CD4-positive, alpha-beta T cell (primary cell): ENCODE data around the gene MAN1C1. TPM values are rescaled to one million over a fixed set of nuclear protein-coding genes. Genes with fewer than 3 reads are reported as not detected.

Experiments used
- ATAC-seq: fragments of 200-7000 bp; cut with Tn5 transposase; one replicate; pipeline ENCODE4 v1.10.0; 2022; ENCODE audit warnings: mild to moderate bottlenecking; ENCODE audit not compliant: poor library complexity
- CTCF ChIA-PET: fragments of 350-600 bp; sonication (Branson Sonifier 250); formaldehyde crosslinking; loops from one replicate; lab custom pipeline; 2021; ENCODE audit warnings: antibody characterized with exemption, inconsistent platforms; lab: Charles Lee
- POLR2A ChIA-PET: fragments of 350-600 bp; sonication (Branson Sonifier 250); formaldehyde crosslinking; loops from one replicate; lab custom pipeline; 2021; ENCODE audit warnings: antibody characterized with exemption, inconsistent platforms; lab: Charles Lee
- DNase-seq, 14 experiments: peaks; one replicate each; pipeline ENCODE4 v3.0.0-alpha.2; 2013 to 2020; ENCODE audit warnings: mixed read lengths in 2 of 14
- H3K27ac ChIP-seq, 2 donors: one replicate each; pipeline versions ENCODE4 v1.5.1 to v1.7.0; 2013; ENCODE audit warnings: low read length in 2 of 2, low read depth in 1 of 2, mild to moderate bottlenecking in 1 of 2
- H3K27me3 ChIP-seq, 2 experiments: 1 replicate in 1 of 2; 2 replicates in 1 of 2; pipeline versions ENCODE4 v1.6.1 to v1.7.0; 2013; ENCODE audit warnings: low read length in 2 of 2, control low read depth in 1 of 2, mild to moderate bottlenecking in 1 of 2, moderate library complexity in 1 of 2; ENCODE audit not compliant: insufficient read depth in 2 of 2, control insufficient read depth in 1 of 2
- H3K36me3 ChIP-seq: one replicate; pipeline ENCODE4 v1.6.1; 2013; ENCODE audit warnings: low read length, control low read depth; ENCODE audit not compliant: insufficient read depth
- H3K4me1 ChIP-seq: one replicate; pipeline ENCODE4 v1.6.1; 2013; ENCODE audit warnings: low read length, control low read depth; ENCODE audit not compliant: insufficient read depth
- H3K4me3 ChIP-seq: one replicate; pipeline ENCODE4 v1.5.1; 2013; ENCODE audit warnings: mild to moderate bottlenecking, low read length, moderate library complexity
- H3K9me3 ChIP-seq, 2 experiments: 1 replicate in 1 of 2; 2 replicates in 1 of 2; pipeline versions ENCODE4 v1.6.1 to v1.7.0; 2013; ENCODE audit warnings: low read length in 2 of 2, mild to moderate bottlenecking in 2 of 2, control low read depth in 1 of 2, moderate library complexity in 1 of 2; ENCODE audit not compliant: control insufficient read depth in 1 of 2, insufficient read depth in 1 of 2
- H3K27ac Mint-ChIP-seq: one replicate; pipeline ENCODE4 v1.8.0; 2020; ENCODE audit warnings: mixed read lengths
- H3K27me3 Mint-ChIP-seq: one replicate; pipeline ENCODE4 v1.8.0; 2021; ENCODE audit warnings: mixed read lengths
- H3K36me3 Mint-ChIP-seq: one replicate; pipeline ENCODE4 v1.8.0; 2021; ENCODE audit warnings: low read depth, mixed read lengths
- H3K4me1 Mint-ChIP-seq: one replicate; pipeline ENCODE4 v1.8.0; 2021; ENCODE audit warnings: low read depth, mixed read lengths
- H3K4me3 Mint-ChIP-seq: one replicate; pipeline ENCODE4 v1.8.0; 2020; ENCODE audit warnings: mild to moderate bottlenecking, mixed read lengths
- H3K9me3 Mint-ChIP-seq: one replicate; pipeline ENCODE4 v1.8.0; 2020; ENCODE audit warnings: mixed read lengths
- CTCF ChIP-seq: fragments of 200-600 bp; IDR thresholded peaks from one replicate; pipeline ENCODE4 v1.8.0; 2022; ENCODE audit warnings: antibody characterized with exemption, mild to moderate bottlenecking
- intact Hi-C, 2 experiments: fragments of 100-400 bp; cut with DNase I in 1 of 2; cut with micrococcal nuclease in 1 of 2; formaldehyde crosslinking; loops; one replicate each; pipeline versions ENCODE4 v1.15.1 to v1.9.0; 2023 to 2025; cut with DNase I, micrococcal nuclease
- total RNA-seq, 174 experiments: library from RNA in 2 of 174; stranded (reverse) in 2 of 174; gene quantifications; one replicate each; pipeline ENCODE4 v1.2.3 and lab custom pipeline; 2021 to 2026

MAN1C1 gene
- total RNA-seq, 2 experiments from 2014 or later = 44.4 to 46.9 TPM

- Mint-ChIP-seq H3K4me1 (peaks cover 94% of the 10 kb centered on the region), H3K27ac (peak overlapping the region; percentile 96), H3K9me3 (no peaks in the 10 kb centered on the region), H3K4me3 (peak overlapping the region; percentile 83), H3K36me3 (peaks cover 34% of the 10 kb centered on the region), H3K27me3 (no peaks in the 10 kb centered on the region)
- H3K27ac ChIP-seq = peak overlapping the region; percentile 53 to 63
- TF ChIP-seq CTCF = no peak
- DNase-seq (peak; percentile 41 to 90 (median 66)), ATAC-seq (peak; percentile 80)
- H3K36me3 ChIP-seq = peaks cover 11% of the 10 kb centered on the region
- intact Hi-C loops = loop anchor here in 1 of 2 experiments (1.0 to 5.0 kb wide), 4 partner anchors 34 to 114 kb away; no protein-coding TSS in a partner anchor
- H3K4me1 ChIP-seq = peaks cover 63% of the 10 kb centered on the region
- POLR2A ChIA-PET = interaction anchor here (0.6 to 5.0 kb wide), 27 partner anchors 9 to 144 kb away, joined by 3 to 64 read pairs (median 6); partner anchors contain the start of gene MTFR1L
- CTCF ChIA-PET = interaction anchor here (1.0 to 2.5 kb wide), 7 partner anchors 11 to 135 kb away, joined by 3 to 21 read pairs (median 5); partner anchors contain the start of gene MAN1C1
- H3K4me3 ChIP-seq = peak overlapping the region; percentile 37
- H3K9me3 ChIP-seq = no peaks in the 10 kb centered on the region
- no peaks in the 10 kb centered on the region for H3K27me3 ChIP-seq
These were observed 59.3 kb downstream of the MAN1C1 start for GRCh38 chr1:25675729-25676476.

GRCh38 chr1:25676488-25676887, 59.9 kb downstream of the MAN1C1 start:
- peaks cover 28% of the 10 kb centered on the region for H3K36me3 Mint-ChIP-seq
- CTCF ChIA-PET = interaction anchor here (1.0 to 2.5 kb wide), 7 partner anchors 12 to 134 kb away, joined by 3 to 21 read pairs (median 5); partner anchors contain the start of gene MAN1C1
- DNase-seq (peak in 5 of 14 experiments; percentile 18 to 45 (median 40)), ATAC-seq (peak; percentile 7)
- H3K4me3 ChIP-seq = peak overlapping the region; percentile 37
- peak overlapping the region; percentile 96 for H3K27ac Mint-ChIP-seq
- intact Hi-C loops = loop anchor here in 1 of 2 experiments (1.0 to 5.0 kb wide), 3 partner anchors 54 to 114 kb away; no protein-coding TSS in a partner anchor
- peak overlapping the region; percentile 83 for H3K4me3 Mint-ChIP-seq
- peaks cover 64% of the 10 kb centered on the region for H3K4me1 ChIP-seq
- POLR2A ChIA-PET = interaction anchor here (0.6 to 5.0 kb wide), 28 partner anchors 9 to 701 kb away, joined by 3 to 64 read pairs (median 6); partner anchors contain the start of gene MTFR1L
- no peaks in the 10 kb centered on the region for H3K27me3 Mint-ChIP-seq
- H3K27ac ChIP-seq = peak overlapping the region; percentile 53 to 63
- H3K9me3 Mint-ChIP-seq = no peaks in the 10 kb centered on the region
- peaks cover 6% of the 10 kb centered on the region for H3K36me3 ChIP-seq
- peaks cover 92% of the 10 kb centered on the region for H3K4me1 Mint-ChIP-seq
- H3K9me3 ChIP-seq = no peaks in the 10 kb centered on the region
- TF ChIP-seq CTCF = no peak
- no peaks in the 10 kb centered on the region for H3K27me3 ChIP-seq

GRCh38 chr1:25677193-25677773, 60.7 kb downstream of the MAN1C1 start:
- H3K9me3 Mint-ChIP-seq = no peaks in the 10 kb centered on the region
- intact Hi-C loops = loop anchor here in 1 of 2 experiments (2.0 to 5.0 kb wide), 2 partner anchors 54 to 115 kb away; no protein-coding TSS in a partner anchor
- H3K36me3 Mint-ChIP-seq = peaks cover 30% of the 10 kb centered on the region
- ChIA-PET CTCF (interaction anchor here (1.0 to 2.5 kb wide), 6 partner anchors 13 to 98 kb away, joined by 4 to 21 read pairs (median 6); partner anchors contain the start of gene MAN1C1), POLR2A (interaction anchor here (0.7 to 5.0 kb wide), 21 partner anchors 8 to 701 kb away, joined by 3 to 64 read pairs (median 7); partner anchors contain the start of gene MTFR1L)
- peak overlapping the region; percentile 83 for H3K4me3 Mint-ChIP-seq
- no peaks in the 10 kb centered on the region for H3K27me3 ChIP-seq
- ATAC-seq (peak; percentile 7), DNase-seq (peak in 10 of 14 experiments; percentile 22 to 62 (median 34))
- TF ChIP-seq CTCF = no peak
- H3K4me3 ChIP-seq = peak overlapping the region; percentile 17
- no peaks in the 10 kb centered on the region for H3K27me3 Mint-ChIP-seq
- H3K27ac Mint-ChIP-seq = peak overlapping the region; percentile 96
- H3K27ac ChIP-seq = peak overlapping the region; percentile 10 to 63
- H3K9me3 ChIP-seq = no peaks in the 10 kb centered on the region
- H3K4me1 Mint-ChIP-seq = peaks cover 94% of the 10 kb centered on the region
- peaks cover 65% of the 10 kb centered on the region for H3K4me1 ChIP-seq
- H3K36me3 ChIP-seq = peaks cover 7% of the 10 kb centered on the region
